Cardiac fibroblast (primary cell): Measurements from ENCODE around the gene MUCL3.
"Not testable (repeated sequence)": the region's sequence is repeated elsewhere in the genome, so short reads cannot be mapped to it uniquely, and the experiment has no call there.

Source experiments
- DNase-seq, 2 donors: peaks; one replicate each; pipeline versions ENCODE4 v3.0.0 to v3.0.0-alpha.2; 2010; ENCODE audit warnings: low read depth in 2 of 2
- H3K4me3 ChIP-seq, 2 donors: replicated peaks in 1 of 2; 1 replicate in 1 of 2; 2 replicates in 1 of 2; pipeline ENCODE4 v1.5.1; 2011; ENCODE audit warnings: low read depth in 2 of 2, low read length in 2 of 2, mild to moderate bottlenecking in 2 of 2, moderate library complexity in 1 of 2
- CTCF ChIP-seq: IDR thresholded peaks from one replicate; pipeline ENCODE4 v1.5.1; 2011; ENCODE audit warnings: low read depth, mild to moderate bottlenecking, low read length, inconsistent platforms

The MUCL3 gene

GRCh38 chr6:30988209-30988825 lies 47.5 kb downstream of the MUCL3 start:
- H3K4me3 ChIP-seq, result no peak overlapping the region
- DNase-seq, result no peak
- no peak for TF ChIP-seq CTCF

- no peak overlapping the region for H3K4me3 ChIP-seq
- DNase-seq, result no peak
- TF ChIP-seq CTCF, result no peak
Observed at GRCh38 chr6:30990422-30991086, 49.8 kb downstream of the MUCL3 start.

GRCh38 chr6:30991891-30992290 lies 51.1 kb downstream of the MUCL3 start:
- H3K4me3 ChIP-seq, result no peak overlapping the region

DNA sequence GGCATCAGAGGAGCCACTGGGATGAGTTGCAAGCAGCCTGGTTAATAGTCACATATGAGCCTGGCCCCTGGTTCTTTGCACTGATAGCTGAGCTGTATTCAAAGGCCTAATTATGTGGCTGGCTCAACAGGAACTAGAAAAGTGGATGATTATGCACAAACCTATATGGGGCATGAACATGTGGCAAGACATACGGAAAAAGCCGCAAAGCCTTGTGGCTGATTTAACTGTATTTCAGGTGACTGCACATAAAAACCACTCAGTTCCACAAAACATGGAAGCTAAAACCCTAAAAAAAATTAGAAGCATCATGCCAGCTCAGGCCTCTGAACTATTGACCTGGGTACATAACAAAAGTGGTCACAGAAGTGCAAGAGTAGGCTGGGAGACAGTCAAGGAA lies 56.5 kb downstream of the MUCL3 start:
- TF ChIP-seq CTCF, result no peak
- no peak for DNase-seq
- no peak overlapping the region for H3K4me3 ChIP-seq

More at GRCh38 chr6:30991891-30992290, 51.1 kb downstream of the MUCL3 start:
- TF ChIP-seq CTCF, result no peak
- no peak for DNase-seq

GRCh38 chr6:30998785-30999184 lies 58.0 kb downstream of the MUCL3 start:
- DNase-seq, result peak in 1 of 2 donors; percentile 55
- TF ChIP-seq CTCF, result no peak
- H3K4me3 ChIP-seq, result no peak overlapping the region

- DNase-seq, H3K4me3 ChIP-seq: not testable (repeated sequence)
Observed at GRCh38 chr6:31000067-31000860, 59.5 kb downstream of the MUCL3 start.

GRCh38 chr6:31001281-31001888 lies 60.6 kb downstream of the MUCL3 start:
- DNase-seq, result no peak
- TF ChIP-seq CTCF, result no peak
- no peak overlapping the region for H3K4me3 ChIP-seq
